Right lobe of liver (tissue), 4 donors: ENCODE data around the gene PRDM16.

ENCODE experiments used
- POLR2A ChIP-seq: fragments of 450-650 bp; IDR thresholded peaks from one replicate; pipeline ENCODE4 v1.6.1; 2017; ENCODE audit warnings: antibody characterized with exemption, mild to moderate bottlenecking
- TF ChIP-seq, protein P1 (sequence below), 4 donors: fragments of 200-600 bp in 3 of 4; fragments of 450-650 bp in 1 of 4; IDR thresholded peaks; one replicate each; pipeline versions ENCODE4 v1.5.1 to v1.8.0; 2016 to 2022; ENCODE audit warnings: antibody characterized with exemption in 4 of 4, mild to moderate bottlenecking in 2 of 4
- donor health status: DM: no; HTN: no; CAD: no.
- donor health status: DM: no; HTN: no; CAD: no.
- donor health status: DM: no; HTN: yes; CAD: no.

DNA sequence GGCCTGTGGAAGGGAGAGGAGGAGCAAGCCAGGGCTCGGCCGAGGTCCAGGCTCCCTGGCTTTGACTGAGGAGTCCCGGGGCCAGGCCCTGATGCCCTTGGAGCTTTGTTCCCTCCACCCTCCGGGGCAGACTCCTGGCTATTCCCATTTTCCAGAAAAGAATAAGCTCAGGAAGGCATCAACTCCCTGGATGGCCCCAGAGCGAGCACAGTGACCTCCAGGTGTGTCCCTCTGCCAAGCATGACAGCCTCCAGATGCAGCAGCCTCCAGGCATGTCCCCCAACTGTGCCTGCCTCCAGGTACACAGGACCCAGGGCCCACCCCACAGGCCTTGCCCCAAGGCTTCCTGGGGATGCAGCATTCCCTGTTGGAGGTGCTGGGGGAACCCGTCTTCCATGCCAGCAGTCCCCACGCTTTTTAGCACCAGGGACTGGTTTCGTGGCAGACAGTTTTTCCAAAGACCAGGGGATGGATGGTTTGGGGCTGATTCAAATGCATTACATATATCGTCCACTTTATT lies 369.7 kb downstream of the PRDM16 start:
- TF ChIP-seq, protein P1, sequence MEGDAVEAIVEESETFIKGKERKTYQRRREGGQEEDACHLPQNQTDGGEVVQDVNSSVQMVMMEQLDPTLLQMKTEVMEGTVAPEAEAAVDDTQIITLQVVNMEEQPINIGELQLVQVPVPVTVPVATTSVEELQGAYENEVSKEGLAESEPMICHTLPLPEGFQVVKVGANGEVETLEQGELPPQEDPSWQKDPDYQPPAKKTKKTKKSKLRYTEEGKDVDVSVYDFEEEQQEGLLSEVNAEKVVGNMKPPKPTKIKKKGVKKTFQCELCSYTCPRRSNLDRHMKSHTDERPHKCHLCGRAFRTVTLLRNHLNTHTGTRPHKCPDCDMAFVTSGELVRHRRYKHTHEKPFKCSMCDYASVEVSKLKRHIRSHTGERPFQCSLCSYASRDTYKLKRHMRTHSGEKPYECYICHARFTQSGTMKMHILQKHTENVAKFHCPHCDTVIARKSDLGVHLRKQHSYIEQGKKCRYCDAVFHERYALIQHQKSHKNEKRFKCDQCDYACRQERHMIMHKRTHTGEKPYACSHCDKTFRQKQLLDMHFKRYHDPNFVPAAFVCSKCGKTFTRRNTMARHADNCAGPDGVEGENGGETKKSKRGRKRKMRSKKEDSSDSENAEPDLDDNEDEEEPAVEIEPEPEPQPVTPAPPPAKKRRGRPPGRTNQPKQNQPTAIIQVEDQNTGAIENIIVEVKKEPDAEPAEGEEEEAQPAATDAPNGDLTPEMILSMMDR (IDR thresholded peaks at IDR 0.05): no peak
- no peak for TF ChIP-seq POLR2A
